SK-MEL-5 (cell line): ENCODE measurements around the gene FTSJ3. TPM values are rescaled to one million over a fixed set of nuclear protein-coding genes. Genes with fewer than 3 reads are reported as not detected.

Experiments used
- DNase-seq: peaks from one replicate; pipeline ENCODE4 v3.0.0-alpha.2; 2016; ENCODE audit warnings: low read depth, low spot score
- in situ Hi-C: cut with HindIII; loops from 2 replicates; pipeline ENCODE4 v1.10.0; 2016; ENCODE audit warnings: low sequenced_read_pairs, high pct_unique_total_duplicates, low pct_unique_long_range_greater_than_20kb
- total RNA-seq: library from RNA; depleted of rRNA; stranded (reverse); fragments of >200 nt; shearing (Covaris generic); gene quantifications from 2 replicates; pipeline ENCODE4 v1.2.3, GENCODE V29; 2014; rRNA removed

Gene FTSJ3
- total RNA-seq, 1 experiment from 2014 or later = 51.6 TPM

GRCh38 chr17:63774141-63774968 lies 53.1 kb downstream of the FTSJ3 start, which contains the start of gene DDX42:
TSS of gene DDX42 (plus strand) at chr17:63774170. CDS start at chr17:63787050, 12,880 bp downstream.
- in situ Hi-C loops = no loop called here
- DNase-seq = peak; percentile 47

- in situ Hi-C loops = no loop called here
- peak; percentile 100 for DNase-seq
These were observed 54.0 kb downstream of the FTSJ3 start, which contains the start of gene CCDC47 for GRCh38 chr17:63773272-63774140. TSS of gene CCDC47 (minus strand) at chr17:63773597. CDS start at chr17:63766175, 7,422 bp downstream.

- DNase-seq = no peak
- in situ Hi-C loops = no loop called here
These were observed 54.6 kb downstream of the FTSJ3 start for GRCh38 chr17:63772801-63773271.

Other genes with a start within 250 kb of the FTSJ3 start
- 22.3 and 25.9 TPM in 2 replicates for gene TACO1, start 226.8 kb downstream of the FTSJ3 start, total RNA-seq
- gene MAP3K3, start 205.2 kb downstream of the FTSJ3 start, total RNA-seq = 13.1 and 14.8 TPM in 2 replicates
- gene LIMD2, start 127.5 kb downstream of the FTSJ3 start, total RNA-seq = 12.0 and 18.6 TPM in 2 replicates
- gene STRADA, start 85.9 kb downstream of the FTSJ3 start, total RNA-seq = 11.9 and 14.6 TPM in 2 replicates
- 105 and 109 TPM in 2 replicates for gene CCDC47, start 54.1 kb downstream of the FTSJ3 start, total RNA-seq
- 56.8 and 60.2 TPM in 2 replicates for gene DDX42, start 53.5 kb downstream of the FTSJ3 start, total RNA-seq
- 21.8 and 30.8 TPM in 2 replicates for gene PSMC5, start 232 bp downstream of the FTSJ3 start, total RNA-seq
- 146 and 160 TPM in 2 replicates for gene SMARCD2, start 15.0 kb upstream of the FTSJ3 start, total RNA-seq
- not detected in 2 replicates for gene CSH2, start 46.0 kb upstream of the FTSJ3 start, total RNA-seq
- gene GH2, start 54.3 kb upstream of the FTSJ3 start, total RNA-seq = not detected in 2 replicates
- gene CSH1, start 68.9 kb upstream of the FTSJ3 start, total RNA-seq = not detected in 2 replicates
- not detected in 2 replicates for gene CSHL1, start 83.6 kb upstream of the FTSJ3 start, total RNA-seq
- not detected in 2 replicates for gene GH1, start 91.2 kb upstream of the FTSJ3 start, total RNA-seq
- gene CD79B, start 104.7 kb upstream of the FTSJ3 start, total RNA-seq = 2.2 and 3.1 TPM in 2 replicates
- not detected in 2 replicates for gene SCN4A, start 145.3 kb upstream of the FTSJ3 start, total RNA-seq
- gene PRR29, start 170.7 kb upstream of the FTSJ3 start, total RNA-seq = 0.13 TPM in 1 of 2 replicates, not detected in the other
- gene ICAM2, start 193.0 kb upstream of the FTSJ3 start, total RNA-seq = 0.71 TPM in 1 of 2 replicates, not detected in the other